ENCODE results near the gene ARID1B. TPM values are rescaled to one million over a fixed set of nuclear protein-coding genes. Genes with fewer than 3 reads are reported as not detected.

The ARID1B gene
- total and polyA plus RNA-seq, 2 of the 13 experiments (the other 11 are each of a cell fraction or from before 2014, with no cell fraction given) = 20.1 to 32.6 TPM

- TF ChIP-seq NONO (IDR thresholded peaks at IDR 0.05) (no peak), NONO (CRISPR knock-in tag; conservative IDR thresholded peaks at IDR 0.05) (no peak), ZNF605 (CRISPR knock-in tag; IDR thresholded peaks at IDR 0.05) (no peak), PRPF4 (IDR thresholded peaks at IDR 0.05; ENCODE audit: low read depth, low read length, poor library complexity, severe bottlenecking) (no peak), IRX3 (CRISPR knock-in tag; IDR thresholded peaks at IDR 0.05; ENCODE audit: borderline replicate concordance, low read depth) (no peak), AGO2 (optimal IDR thresholded peaks at IDR 0.05; ENCODE audit: low read depth, low read length) (no peak)
- TF ChIP-seq, protein P1, sequence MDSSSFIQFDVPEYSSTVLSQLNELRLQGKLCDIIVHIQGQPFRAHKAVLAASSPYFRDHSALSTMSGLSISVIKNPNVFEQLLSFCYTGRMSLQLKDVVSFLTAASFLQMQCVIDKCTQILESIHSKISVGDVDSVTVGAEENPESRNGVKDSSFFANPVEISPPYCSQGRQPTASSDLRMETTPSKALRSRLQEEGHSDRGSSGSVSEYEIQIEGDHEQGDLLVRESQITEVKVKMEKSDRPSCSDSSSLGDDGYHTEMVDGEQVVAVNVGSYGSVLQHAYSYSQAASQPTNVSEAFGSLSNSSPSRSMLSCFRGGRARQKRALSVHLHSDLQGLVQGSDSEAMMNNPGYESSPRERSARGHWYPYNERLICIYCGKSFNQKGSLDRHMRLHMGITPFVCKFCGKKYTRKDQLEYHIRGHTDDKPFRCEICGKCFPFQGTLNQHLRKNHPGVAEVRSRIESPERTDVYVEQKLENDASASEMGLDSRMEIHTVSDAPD (CRISPR knock-in tag; IDR thresholded peaks at IDR 0.05) = no peak
Measured at GRCh38 chr6:157239671-157240058, 462.5 kb downstream of the ARID1B start (continued).

DNA sequence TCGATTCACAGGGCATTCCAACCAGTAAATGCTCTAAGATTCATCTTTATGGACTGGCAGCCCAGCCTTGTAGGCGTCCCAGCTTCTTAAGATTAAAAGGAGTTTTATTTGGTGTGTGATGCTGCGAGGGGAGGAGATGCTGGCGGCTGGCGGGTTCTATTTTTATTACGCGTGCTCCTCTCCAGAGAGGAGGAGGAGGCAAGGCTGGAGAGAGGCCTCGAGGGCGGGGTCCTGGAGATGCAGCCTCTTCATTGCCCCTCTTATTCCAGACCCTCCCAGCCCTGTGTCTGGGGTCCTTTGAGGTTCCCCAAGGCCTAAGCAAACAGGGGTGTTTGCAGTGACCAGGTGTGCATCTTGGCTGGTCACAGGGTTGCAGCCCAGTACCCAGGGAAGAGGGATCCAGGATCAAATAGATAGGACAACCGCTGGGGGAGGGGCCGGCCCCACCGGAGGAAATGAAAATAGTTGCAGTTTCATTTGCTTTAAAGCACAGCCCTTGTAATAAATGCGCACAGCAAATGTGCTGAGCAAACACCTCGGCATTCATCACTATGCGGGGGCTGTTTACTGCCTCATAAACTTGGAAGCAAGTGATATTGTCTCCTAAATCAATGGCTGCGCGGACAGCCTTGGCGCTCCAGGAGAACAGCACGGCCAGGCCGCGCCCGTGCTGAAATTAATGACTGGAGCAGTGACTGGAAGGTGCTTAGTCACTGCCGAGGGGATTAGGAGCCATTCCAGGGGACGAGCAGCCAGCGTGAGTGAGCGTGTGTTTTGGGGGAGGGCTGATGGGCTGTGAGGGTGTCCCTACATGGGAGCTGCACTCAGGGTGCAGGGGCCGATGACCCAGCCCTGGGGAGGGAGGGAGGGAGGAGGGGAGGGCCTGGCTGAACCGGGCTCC is 463.1 kb downstream of the ARID1B start:
- H3K79me2 ChIP-seq (ENCODE audit: insufficient read depth, low read length) = no peaks in the 10 kb centered on the region
- H2AFZ ChIP-seq (ENCODE audit: low read length) = peak overlapping the region; percentile 4
- 36% methylated on average over 13 of the region's 28 CpGs for WGBS (ENCODE audit: low lambda C conversion rate)
- H3K4me1 ChIP-seq (ENCODE audit: insufficient read depth, low read length) = peaks cover 21% of the 10 kb centered on the region
- intact Hi-C loops (cut with micrococcal nuclease; ENCODE audit: unreplicated experiment) (no loop called here), in situ Hi-C loops (cut with HindIII; ENCODE audit: extremely low pct_ligation_motif_present, low pct_unique_long_range_greater_than_20kb) (no loop called here)
- FAIRE-seq = no peak
- no peaks in the 10 kb centered on the region for H3K36me3 ChIP-seq (replicated peaks in 1 of 2; ENCODE audit: control insufficient read depth in 1 of 2, insufficient read depth in 2 of 2, low read length in 2 of 2)
- no TSS peak for BruUV-seq (replicated peaks)
- CTCF ChIA-PET (ENCODE audit: low intra/inter-chr PET ratio, low total read pairs) = no interaction called here
- H3K27me3 ChIP-seq (ENCODE audit: control insufficient read depth in 1 of 2, insufficient read depth in 2 of 2, low read length in 2 of 2) = peaks cover 4 to 78% of the 10 kb centered on the region in 2 experiments; a peak in 4 of 5 replicates
- POLR2A ChIA-PET = no interaction called here
- DNase-seq (ENCODE audit: low spot score) = peak; percentile 37
- H3K4me3 ChIP-seq (replicated peaks in 1 of 3; ENCODE audit: insufficient read depth in 1 of 3, low read depth in 2 of 3, low read length in 3 of 3) = peak overlapping the region; percentile 30 to 68 (median 52)
- H3K4me2 ChIP-seq (ENCODE audit: low read depth, low read length) = peak overlapping the region; percentile 81
- H3K9ac ChIP-seq (ENCODE audit: insufficient read depth, low read depth, low read length) = peak overlapping the region; percentile 5; the same call in 1 of the 2 replicates
- H4K20me1 ChIP-seq (ENCODE audit: insufficient read depth, low read length) = no peaks in the 10 kb centered on the region
- no peaks in the 10 kb centered on the region for H3K9me3 ChIP-seq (ENCODE audit: low read length)
- H3K27ac ChIP-seq (ENCODE audit: extremely low read length, insufficient read depth, low read length) = no peak overlapping the region
- peak; percentile 42 for ATAC-seq
- TF ChIP-seq RNF2 (conservative IDR thresholded peaks at IDR 0.05; ENCODE audit: low read depth) = no peak
- TF ChIP-seq, protein P2, sequence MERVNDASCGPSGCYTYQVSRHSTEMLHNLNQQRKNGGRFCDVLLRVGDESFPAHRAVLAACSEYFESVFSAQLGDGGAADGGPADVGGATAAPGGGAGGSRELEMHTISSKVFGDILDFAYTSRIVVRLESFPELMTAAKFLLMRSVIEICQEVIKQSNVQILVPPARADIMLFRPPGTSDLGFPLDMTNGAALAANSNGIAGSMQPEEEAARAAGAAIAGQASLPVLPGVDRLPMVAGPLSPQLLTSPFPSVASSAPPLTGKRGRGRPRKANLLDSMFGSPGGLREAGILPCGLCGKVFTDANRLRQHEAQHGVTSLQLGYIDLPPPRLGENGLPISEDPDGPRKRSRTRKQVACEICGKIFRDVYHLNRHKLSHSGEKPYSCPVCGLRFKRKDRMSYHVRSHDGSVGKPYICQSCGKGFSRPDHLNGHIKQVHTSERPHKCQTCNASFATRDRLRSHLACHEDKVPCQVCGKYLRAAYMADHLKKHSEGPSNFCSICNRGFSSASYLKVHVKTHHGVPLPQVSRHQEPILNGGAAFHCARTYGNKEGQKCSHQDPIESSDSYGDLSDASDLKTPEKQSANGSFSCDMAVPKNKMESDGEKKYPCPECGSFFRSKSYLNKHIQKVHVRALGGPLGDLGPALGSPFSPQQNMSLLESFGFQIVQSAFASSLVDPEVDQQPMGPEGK (CRISPR knock-in tag; IDR thresholded peaks at IDR 0.05) = 0 out of 2 replicates have a peak, but pooled peaks have one; percentile 11
- no peak for TF ChIP-seq TFDP1 (CRISPR knock-in tag; IDR thresholded peaks at IDR 0.05; ENCODE audit: borderline replicate concordance)
- TF ChIP-seq ZNF737 (CRISPR knock-in tag; IDR thresholded peaks at IDR 0.05; ENCODE audit: borderline replicate concordance) = no peak
- no peak for TF ChIP-seq HDAC1 (CRISPR knock-in tag; IDR thresholded peaks at IDR 0.05)
- 0 out of 2 replicates have a peak, but pooled peaks have one; percentile 27 for TF ChIP-seq PHF8 (CRISPR knock-in tag; IDR thresholded peaks at IDR 0.05)
- TF ChIP-seq NFKB2 (CRISPR knock-in tag; IDR thresholded peaks at IDR 0.05; ENCODE audit: borderline replicate concordance) = no peak
- no peak for TF ChIP-seq HOXA7 (CRISPR knock-in tag; IDR thresholded peaks at IDR 0.05)
- peak; percentile 50; the same call in 1 of the 2 replicates for TF ChIP-seq NFE2L2 (IDR thresholded peaks at IDR 0.05; ENCODE audit: low read length)
- TF ChIP-seq MYNN (CRISPR knock-in tag; IDR thresholded peaks at IDR 0.05; ENCODE audit: low read depth) = 0 out of 2 replicates have a peak, but pooled peaks have one; percentile 65
- TF ChIP-seq ZFP37 (CRISPR knock-in tag; IDR thresholded peaks at IDR 0.05; ENCODE audit: borderline replicate concordance) = no peak
- TF ChIP-seq HNRNPLL (IDR thresholded peaks at IDR 0.05; ENCODE audit: low read depth, low read length, poor library complexity, severe bottlenecking) = peak; percentile 27
